Hematopoietic multipotent progenitor cell (in vitro differentiated cells): ENCODE data around the gene GSAP. TPM values are rescaled to one million over a fixed set of nuclear protein-coding genes. Genes with fewer than 3 reads are reported as not detected.
A peak's percentile ranks its signal among the peaks of the same experiment; 100 is the strongest.
"Not testable (repeated sequence)": the region's sequence is repeated elsewhere in the genome, so short reads cannot be mapped to it uniquely, and the experiment has no call there.

Source experiments
- DNase-seq, 3 donors: peaks; one replicate each; pipeline ENCODE4 v3.0.0-alpha.2; 2011 to 2015; ENCODE audit warnings: low read depth in 2 of 3, low spot score in 2 of 3
- total RNA-seq: library from RNA; depleted of rRNA; stranded (reverse); fragments of >200 nt; gene quantifications from one replicate; pipeline ENCODE4 v1.2.3, GENCODE V29; 2012

The GSAP gene, protein sequence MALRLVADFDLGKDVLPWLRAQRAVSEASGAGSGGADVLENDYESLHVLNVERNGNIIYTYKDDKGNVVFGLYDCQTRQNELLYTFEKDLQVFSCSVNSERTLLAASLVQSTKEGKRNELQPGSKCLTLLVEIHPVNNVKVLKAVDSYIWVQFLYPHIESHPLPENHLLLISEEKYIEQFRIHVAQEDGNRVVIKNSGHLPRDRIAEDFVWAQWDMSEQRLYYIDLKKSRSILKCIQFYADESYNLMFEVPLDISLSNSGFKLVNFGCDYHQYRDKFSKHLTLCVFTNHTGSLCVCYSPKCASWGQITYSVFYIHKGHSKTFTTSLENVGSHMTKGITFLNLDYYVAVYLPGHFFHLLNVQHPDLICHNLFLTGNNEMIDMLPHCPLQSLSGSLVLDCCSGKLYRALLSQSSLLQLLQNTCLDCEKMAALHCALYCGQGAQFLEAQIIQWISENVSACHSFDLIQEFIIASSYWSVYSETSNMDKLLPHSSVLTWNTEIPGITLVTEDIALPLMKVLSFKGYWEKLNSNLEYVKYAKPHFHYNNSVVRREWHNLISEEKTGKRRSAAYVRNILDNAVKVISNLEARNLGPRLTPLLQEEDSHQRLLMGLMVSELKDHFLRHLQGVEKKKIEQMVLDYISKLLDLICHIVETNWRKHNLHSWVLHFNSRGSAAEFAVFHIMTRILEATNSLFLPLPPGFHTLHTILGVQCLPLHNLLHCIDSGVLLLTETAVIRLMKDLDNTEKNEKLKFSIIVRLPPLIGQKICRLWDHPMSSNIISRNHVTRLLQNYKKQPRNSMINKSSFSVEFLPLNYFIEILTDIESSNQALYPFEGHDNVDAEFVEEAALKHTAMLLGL
- 17.2 TPM for total RNA-seq

DNA sequence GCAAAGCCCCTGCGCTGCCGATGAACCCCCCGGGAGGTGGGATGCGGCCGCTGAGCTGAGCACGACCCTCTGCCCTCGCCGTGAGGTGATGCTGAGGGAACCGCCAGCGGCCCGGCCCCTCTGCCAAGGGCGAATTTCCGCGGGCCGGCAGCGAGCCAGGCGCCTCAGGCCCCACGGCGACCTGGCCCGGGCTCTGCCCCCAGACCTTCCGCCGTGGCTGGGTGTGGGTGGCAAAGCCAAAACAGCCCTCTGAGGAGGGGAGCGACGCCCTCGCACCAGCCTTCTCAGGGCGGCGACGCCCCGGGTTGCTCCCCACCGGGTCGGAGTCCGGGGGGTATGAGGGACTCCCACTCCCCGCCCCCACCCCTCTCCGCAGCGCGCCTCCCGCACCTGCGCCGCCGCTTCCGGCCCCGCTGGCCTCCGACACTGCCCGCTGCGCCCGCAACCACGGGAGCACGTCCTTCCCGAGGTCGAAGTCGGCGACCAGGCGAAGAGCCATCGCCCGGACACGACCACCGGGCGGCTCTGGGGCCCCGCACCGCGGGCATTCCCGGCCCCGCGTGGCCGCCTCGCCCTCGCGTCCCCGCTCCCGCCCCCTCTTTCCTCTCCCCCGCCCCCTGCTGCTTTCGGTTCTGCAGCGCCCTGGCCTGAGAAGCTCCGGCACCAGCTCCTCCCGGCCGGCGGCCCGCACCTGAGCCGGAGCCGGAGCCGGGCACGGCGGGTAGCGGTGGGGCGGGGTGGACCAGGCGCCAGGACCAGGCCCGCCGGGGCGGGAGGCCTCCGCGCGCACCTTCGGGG, at the start of gene GSAP:
Gene GSAP, minus strand, starts transcription at position 527 of the 798 bp plus-strand sequence. Its CDS starts 28 bp downstream, at position 499.
- peak; percentile 30 to 67 (median 64) for DNase-seq

DNA sequence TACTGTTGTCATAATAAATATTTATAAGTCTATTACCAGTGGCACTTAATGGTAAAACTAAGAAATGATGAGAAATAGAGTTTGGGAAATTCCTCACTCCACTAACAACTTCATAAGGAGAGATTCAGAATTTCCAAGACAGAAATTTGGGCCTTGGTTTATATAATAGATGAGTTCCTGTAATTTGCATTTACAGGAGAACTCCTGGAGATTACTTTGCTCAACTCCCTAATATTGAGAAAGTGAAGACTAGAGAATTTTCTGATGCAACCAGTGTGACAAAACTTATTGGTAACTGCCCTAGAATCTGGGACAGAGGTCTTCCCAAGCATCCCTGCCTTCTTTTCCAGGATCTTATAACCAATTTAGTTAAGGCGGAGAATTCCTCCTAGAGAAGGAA, 49.1 kb upstream of the GSAP start:
- no peak for DNase-seq

DNA sequence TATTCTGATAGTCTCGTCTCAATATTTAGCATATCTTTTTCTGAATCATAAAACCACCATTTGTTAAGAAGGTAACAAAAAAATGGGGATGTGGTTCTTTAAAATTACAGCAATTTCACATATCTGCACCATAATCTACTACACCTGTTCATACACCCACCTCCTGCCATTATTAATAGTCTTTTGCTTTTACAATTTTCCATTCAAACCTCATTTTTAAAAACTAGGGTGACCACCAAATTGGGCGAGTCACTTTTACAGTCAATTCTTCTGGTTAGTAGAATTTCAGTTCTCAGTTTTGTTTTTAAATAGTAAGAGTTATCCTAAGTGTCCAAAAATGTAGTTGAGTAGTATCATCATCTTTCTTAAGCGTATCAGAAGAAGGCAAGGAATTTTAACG, 48.4 kb upstream of the GSAP start:
- DNase-seq, result no peak

DNA sequence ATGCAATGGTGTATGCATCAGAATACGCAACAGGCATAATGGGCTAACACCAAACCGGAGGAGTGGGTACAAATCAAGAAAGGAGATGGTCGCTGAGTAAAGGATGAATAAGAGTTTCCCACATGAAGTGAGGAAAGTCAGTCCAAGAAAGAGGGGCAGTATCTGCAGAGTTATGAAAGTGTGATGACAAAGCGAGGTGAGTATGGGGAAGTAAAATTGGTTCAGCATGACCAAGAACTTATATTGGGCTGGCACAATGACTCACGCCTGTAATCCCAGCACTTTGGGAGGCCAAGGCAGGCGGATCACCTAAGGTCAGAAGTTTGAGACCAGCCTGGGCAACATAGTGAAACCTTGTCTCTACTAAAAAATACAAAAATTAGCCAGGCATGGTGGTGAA, 47.5 kb upstream of the GSAP start:
- not testable (repeated sequence) for DNase-seq

DNA sequence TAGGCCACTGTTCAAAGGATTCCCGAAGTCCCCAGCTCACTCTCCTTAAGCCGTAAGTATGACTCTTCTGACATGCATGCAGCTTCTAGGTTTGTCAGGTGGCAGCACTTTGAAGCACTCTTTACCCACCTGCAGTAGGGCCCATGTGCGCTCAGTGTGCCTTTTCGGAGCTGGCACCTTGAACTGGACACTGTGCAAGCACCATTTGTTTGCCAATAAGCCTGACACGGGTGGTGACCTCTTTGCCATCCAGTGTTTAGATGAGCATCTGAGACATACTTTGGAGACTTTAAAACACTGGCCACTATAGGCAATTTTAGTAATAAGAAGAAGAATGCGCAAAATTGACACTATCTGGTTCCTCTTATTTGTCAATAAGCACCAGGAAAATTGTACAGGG, 45.7 kb upstream of the GSAP start:
- no peak for DNase-seq

DNA sequence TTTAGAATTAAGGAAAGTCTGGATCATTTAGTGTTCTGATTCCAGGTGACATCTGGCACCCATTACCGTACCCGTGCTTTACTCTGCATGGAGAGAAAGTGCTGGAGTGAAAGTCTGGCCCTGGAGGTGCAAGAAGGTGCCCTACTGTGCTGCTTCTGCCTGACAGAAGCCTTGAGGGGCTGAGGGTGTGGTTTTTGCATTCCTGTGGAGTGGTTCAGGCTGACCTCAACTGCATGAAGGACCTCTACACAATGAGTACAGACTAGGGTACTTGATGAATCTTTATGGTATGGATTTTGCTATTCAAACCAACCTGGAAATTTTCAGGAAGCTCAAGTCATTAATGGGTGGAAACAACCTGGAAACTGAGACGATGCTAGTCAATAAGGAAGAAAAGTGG, 45.1 kb upstream of the GSAP start:
- DNase-seq, result no peak

DNA sequence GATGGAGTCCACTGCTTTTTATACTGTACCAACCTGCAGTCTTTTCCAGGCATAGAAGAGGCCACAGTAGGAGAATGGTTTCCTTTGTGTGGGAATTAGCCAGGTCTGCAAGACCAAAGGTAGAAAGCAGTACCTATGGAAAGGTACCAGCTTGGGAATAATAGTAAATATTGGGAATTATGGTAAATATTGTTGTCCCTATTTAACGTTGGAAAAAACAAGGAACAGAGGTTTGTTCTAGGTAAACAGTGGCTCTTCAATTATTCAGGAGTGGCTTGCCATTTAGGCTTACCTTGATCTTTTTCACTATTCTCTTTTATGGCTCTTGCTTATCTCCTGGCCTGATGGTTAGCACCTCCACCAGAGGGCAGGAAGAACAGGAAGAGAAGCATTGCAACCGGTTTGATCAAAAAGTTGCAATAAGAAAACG, 43.9 kb upstream of the GSAP start:
- peak in 1 of 3 donors; percentile 47 for DNase-seq

DNA sequence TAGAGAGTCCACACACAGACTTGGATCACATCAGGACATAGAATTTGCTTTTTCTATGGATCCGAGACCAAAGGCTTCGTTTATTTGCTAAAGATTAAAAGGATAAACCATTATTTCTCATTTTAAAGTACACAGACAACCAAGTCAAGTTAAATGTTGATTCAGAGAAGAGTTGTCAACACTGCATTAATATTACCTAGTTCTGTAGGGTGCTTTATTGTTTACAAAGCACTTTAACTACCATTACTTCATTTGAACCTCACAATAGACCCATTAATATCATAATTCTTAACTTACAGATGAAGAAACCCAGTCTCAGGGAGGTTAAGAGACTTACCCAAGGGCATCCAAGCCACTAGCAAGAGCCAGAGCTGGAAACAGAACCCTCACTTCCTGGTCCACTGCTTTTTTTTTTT, 43.2 kb upstream of the GSAP start:
- DNase-seq, result no peak

DNA sequence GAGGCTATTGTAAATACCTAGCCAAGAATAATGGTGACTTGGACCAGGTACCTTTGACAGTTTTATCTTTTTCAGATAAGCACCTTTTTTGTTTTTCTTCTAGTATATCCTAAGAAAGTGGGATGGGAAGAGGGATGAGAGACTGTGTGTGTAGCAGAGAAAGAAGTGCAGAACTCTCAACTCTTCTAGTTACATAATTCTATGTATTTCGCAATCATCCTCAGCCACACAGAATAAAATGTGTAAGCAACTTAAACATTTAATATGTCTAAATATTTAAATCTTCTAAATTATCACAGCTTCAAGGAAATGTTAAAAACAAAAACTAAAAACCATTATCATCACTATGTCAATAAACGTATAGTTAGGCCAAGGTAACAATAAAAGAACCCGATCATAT, 42.6 kb upstream of the GSAP start:
- DNase-seq, result no peak

DNA sequence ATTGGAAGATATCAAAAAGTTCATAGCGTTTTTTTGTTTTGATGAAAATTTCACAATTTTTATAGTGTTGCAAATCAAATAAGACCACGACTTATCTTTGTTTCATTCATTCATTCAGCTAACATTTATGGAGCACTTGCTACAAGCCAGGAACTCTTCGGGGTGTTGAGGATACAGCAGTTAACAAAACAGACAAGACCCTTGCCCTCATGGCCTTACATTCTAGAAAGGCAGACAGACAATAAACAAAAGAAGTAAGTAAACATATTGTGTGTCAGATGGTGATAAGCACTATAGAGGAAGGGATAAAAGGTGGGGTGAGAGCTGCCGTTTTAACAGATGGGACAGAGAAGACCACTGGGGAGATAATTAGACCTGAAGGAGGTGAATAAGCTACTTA, 41.6 kb upstream of the GSAP start:
- DNase-seq, result no peak

DNA sequence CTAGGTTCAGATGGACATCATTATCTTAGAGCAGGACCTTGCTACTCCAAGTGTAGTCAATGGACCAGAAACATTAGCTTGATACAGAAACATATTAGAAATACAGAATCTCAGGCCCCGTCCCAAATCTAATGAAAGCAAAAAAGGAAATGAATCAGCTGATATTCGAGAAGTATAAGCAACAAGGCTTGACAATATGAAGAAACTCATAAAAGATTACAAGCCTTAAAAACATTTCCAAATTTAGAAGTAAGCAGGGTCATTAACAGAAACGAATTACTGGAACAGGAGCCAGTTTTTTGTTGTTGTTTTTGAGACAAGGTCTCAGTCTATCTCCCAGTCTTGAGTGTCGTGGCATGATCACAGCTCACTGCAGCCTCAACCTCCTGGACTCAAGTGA, 40.5 kb upstream of the GSAP start:
- no peak for DNase-seq

DNA sequence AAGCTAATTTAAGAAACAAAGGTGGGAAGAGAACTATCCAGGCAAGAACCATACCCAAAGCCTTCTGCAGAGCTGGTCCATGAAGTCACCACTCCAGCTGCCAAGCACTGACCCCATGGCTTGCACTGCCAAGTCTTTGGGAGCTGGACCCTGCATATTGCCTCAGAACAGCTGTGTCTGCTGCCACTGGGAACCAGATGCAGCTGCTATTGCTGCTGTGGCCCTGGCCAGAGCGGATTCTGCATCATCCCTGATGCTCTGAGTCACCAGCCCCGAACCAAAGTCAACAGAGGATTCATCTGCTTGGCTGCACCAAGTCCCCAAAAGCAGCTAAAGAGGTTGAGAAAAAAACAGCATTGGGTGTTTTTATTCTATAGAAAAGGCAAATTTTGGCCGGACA, 39.2 kb upstream of the GSAP start:
- no peak for DNase-seq

DNA sequence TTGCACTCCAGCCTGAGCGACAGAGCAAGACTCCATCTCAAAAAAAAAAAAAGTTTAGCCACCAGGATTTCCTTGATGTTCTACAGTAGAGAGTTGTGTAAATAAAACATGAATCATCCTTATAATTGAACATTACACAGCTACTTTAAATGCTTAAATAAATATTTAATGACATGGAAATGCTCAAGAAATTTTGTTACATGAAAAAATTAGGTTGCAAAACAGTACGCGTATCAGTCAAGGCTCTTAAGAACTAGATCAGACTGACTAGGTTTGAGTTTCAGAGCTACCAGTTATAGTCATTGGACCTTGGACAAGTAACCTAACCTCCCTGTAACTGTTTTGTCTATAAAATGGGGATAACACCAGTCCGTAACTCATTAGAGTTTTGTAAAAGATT, 38.7 kb upstream of the GSAP start:
- no peak for DNase-seq

DNA sequence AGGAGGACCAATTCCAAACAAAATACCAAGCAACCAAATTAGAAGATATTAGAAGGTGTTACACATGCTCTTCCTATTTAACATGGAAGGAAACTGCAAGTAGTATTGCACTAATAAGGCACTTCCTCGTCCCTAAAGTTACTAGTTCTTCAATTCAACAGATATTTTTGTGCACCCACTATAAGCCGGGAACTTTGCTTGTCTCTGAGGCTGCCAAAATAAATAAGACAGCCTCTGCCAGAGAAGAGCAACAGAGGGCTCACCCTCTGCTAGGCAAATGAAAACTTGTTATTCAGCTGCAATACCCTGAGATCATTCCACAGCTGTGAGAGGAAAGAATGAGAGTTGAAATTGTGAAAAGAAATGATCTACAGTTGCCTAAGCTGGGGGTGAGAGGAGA, 37.4 kb upstream of the GSAP start:
- DNase-seq, result no peak

DNA sequence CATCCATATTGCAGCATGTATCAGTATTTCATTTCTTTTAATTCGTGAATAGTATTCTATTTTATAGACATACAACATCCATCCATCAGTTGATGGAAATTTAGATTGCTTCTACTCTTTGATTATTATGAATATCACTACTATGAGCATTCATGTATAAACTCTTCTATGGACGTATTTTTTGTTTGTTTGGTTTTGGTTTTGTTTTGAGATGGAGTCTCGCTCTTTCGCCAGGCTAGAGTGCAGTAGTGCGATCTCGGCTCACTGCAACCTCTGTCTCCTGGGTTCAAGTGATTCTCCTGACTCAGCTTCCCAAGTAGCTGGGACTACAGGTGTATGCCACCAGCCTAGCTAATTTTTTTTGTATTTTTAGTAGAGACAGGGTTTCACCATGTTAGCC, 35.8 kb upstream of the GSAP start:
- not testable (repeated sequence) for DNase-seq

DNA sequence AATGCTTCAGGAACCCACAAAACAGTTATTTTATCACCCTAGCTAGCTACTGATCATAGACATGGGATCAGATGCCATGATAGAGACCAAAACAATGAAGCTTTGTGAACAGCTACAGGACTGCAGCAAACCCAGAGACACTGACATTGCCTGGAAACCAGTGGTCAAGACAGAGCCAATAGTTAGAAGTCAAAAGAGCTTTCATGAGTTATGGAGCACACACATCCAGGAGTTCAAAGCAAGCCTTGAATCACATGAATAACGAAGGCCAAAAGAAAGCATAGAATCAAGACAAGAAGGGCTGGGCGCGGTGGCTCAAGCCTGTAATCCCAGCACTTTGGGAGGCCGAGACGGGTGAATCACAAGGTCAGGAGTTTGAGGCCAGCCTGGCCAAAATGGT, 34.5 kb upstream of the GSAP start:
- no peak for DNase-seq

DNA sequence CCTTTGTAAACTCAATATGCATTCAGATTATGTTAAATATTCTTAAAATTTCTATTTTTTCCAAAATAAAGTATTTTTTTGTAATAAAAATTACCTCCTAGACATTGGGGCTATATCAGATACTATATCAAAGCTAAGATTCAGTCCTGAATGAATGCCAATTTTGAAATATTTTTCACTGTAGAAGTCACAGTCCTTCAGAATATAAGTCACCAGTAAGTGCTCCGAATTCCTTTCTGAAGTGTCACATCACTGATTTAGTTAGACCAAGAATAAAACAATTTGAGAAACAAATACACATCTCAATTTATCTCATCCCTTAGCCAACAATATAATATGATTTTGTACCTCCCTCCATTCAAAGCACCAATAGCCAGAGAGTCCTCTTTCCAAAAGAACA, 33.9 kb upstream of the GSAP start:
- DNase-seq, result no peak

DNA sequence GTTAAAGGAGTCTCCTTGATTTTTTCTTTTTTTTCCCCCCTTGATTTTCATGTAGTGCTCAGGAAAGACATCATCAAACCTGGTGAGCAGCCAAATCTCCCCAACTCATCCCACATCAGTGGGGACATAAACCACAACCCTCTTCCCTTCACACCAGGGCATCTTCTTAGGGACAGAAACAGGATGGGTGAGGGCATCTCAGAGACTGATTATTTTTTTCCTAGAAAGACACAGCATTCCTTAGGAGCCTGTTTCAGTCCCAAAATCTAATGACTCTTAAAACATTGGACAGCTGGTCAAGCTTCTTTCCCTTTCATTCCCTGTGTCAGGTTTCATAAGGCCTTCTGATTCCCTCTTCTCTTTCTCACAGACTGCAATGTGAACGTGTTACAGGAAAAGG, 31.5 kb upstream of the GSAP start:
- DNase-seq, result no peak

DNA sequence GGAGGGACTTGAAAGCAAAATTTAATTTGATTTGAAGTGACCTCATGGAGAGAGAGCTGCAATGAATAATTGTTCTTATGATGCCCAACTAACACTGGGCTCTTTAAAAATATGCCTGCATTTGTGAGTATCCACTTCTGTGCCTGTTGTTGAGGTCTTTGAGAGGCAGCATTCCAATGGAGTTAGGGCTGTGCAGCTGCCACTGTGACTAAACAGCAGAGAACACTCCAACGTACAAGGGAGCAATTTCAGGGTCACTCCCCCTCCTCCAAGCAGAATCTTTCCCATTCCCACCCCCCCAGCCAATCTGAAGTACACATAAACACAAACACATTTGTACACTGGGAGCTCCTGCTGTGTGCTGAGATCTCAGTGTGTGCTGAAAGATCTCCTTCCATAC, 28.0 kb upstream of the GSAP start:
- no peak for DNase-seq

DNA sequence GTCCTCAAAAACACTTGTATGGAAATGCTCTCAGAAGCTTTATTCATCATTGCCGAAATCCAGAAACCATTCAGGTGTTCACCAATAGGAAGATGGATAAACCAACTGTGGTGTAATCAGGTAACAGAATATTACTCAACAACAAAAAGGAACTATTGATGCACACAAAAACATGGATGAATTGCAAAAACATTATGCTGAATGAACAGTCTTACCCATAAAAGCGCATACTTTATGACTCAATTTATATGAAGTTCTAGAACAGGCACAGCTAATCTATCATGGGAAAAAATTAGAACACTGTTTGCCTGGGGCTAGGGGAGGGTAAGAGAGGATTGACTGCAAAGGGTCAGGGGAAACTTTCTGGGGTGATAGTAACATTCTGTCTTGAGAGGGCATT, 26.9 kb upstream of the GSAP start:
- DNase-seq, result no peak

DNA sequence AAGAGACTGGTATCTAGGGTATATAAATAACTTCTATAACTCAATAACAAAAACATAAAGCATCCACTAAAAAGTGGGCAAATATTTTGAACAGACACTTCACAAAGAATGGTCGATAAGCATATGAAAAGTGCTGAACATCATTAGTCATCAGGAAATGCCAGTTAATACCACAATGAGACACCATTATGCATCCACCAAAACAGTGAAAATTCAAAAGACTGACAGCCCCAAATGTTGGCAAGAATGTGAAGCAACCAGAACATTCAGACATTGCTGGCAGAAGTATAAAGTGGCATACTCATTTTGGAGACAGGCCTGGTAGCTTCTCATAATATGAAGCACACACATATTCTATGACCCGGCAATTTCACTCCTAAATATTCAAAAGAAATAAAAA, 26.5 kb upstream of the GSAP start:
- peak in 1 of 3 donors; percentile 9 for DNase-seq
